Gastrocnemius medialis (tissue), 4 donors: ENCODE data around the gene MYO1B.

Experiments
- POLR2A ChIP-seq, 2 donors: fragments of 450-650 bp; IDR thresholded peaks; one replicate each; pipeline ENCODE4 v1.6.1; 2017; ENCODE audit warnings: antibody characterized with exemption in 2 of 2, mild to moderate bottlenecking in 2 of 2, moderate library complexity in 2 of 2
- TF ChIP-seq, protein P1 (sequence below), 5 experiments: fragments of 450-650 bp in 3 of 5; fragments of 200-600 bp in 2 of 5; sonication (generic) in 2 of 5; IDR thresholded peaks in 4 of 5; conservative IDR thresholded peaks in 1 of 5; 1 replicate in 4 of 5; 2 replicates in 1 of 5; pipeline ENCODE4 v1.5.1; 2016 to 2019; ENCODE audit warnings: antibody characterized with exemption in 5 of 5, mild to moderate bottlenecking in 3 of 5, moderate library complexity in 3 of 5

DNA sequence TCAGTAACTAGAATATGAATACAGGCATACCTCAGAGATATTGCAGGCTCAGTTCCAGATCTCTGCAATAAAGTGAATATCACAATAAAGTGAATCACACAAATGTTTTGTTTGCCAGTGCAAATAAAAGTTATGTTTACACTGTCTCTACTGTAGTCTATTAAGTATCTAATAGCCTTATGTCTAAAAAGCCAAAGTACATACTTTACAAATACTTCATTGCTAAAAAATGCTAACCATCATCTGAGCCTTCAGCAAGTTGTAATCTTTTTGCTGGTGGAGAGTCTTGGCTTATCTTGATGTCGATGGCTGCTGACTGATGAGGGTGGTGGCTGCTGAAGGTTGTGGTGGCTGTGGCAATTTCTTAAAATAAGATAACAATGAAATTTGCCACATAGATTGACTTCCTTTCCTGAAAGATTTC, 159.4 kb downstream of the MYO1B start:
- TF ChIP-seq, protein P1, sequence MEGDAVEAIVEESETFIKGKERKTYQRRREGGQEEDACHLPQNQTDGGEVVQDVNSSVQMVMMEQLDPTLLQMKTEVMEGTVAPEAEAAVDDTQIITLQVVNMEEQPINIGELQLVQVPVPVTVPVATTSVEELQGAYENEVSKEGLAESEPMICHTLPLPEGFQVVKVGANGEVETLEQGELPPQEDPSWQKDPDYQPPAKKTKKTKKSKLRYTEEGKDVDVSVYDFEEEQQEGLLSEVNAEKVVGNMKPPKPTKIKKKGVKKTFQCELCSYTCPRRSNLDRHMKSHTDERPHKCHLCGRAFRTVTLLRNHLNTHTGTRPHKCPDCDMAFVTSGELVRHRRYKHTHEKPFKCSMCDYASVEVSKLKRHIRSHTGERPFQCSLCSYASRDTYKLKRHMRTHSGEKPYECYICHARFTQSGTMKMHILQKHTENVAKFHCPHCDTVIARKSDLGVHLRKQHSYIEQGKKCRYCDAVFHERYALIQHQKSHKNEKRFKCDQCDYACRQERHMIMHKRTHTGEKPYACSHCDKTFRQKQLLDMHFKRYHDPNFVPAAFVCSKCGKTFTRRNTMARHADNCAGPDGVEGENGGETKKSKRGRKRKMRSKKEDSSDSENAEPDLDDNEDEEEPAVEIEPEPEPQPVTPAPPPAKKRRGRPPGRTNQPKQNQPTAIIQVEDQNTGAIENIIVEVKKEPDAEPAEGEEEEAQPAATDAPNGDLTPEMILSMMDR (IDR thresholded peaks at IDR 0.05 in 4 of 5, conservative IDR thresholded peaks at IDR 0.05 in 1 of 5): no peak
- TF ChIP-seq POLR2A (IDR thresholded peaks at IDR 0.05): no peak
